Measurements from ENCODE around the gene MMP12.

The MMP12 gene

GRCh38 chr11:102850973-102851745, 23.6 kb downstream of the MMP12 start:
- DNase-seq (ENCODE audit: low read depth in 2 of 2), result no peak

- DNase-seq (ENCODE audit: low read depth in 2 of 2), result no peak
Observed at GRCh38 chr11:102849311-102849710, 25.5 kb downstream of the MMP12 start.

- DNase-seq (ENCODE audit: low read depth in 2 of 2), result no peak
Observed at GRCh38 chr11:102846292-102846691, 28.5 kb downstream of the MMP12 start.

- no peak for DNase-seq (ENCODE audit: low read depth in 2 of 2)
Observed at GRCh38 chr11:102843489-102843888, 31.3 kb downstream of the MMP12 start, which contains the start of gene MMP3. Gene MMP3, minus strand, starts transcription at chr11:102843609. Its CDS starts 63 bp downstream, at chr11:102843546.

GRCh38 chr11:102842930-102843329, 31.9 kb downstream of the MMP12 start:
- no peak for DNase-seq (ENCODE audit: low read depth in 2 of 2)

- no peak for DNase-seq (ENCODE audit: low read depth in 2 of 2)
Observed at GRCh38 chr11:102840018-102840417, 34.8 kb downstream of the MMP12 start.

- no peak for DNase-seq (ENCODE audit: low read depth in 2 of 2)
Observed at GRCh38 chr11:102837646-102838045, 37.1 kb downstream of the MMP12 start.

GRCh38 chr11:102837156-102837555, 37.6 kb downstream of the MMP12 start:
- DNase-seq (ENCODE audit: low read depth in 2 of 2), result no peak

- DNase-seq (ENCODE audit: low read depth in 2 of 2), result no peak
Observed at GRCh38 chr11:102836290-102836875, 38.4 kb downstream of the MMP12 start.

GRCh38 chr11:102833731-102834130, 41.1 kb downstream of the MMP12 start:
- no peak for DNase-seq (ENCODE audit: low read depth in 2 of 2)

- no peak for DNase-seq (ENCODE audit: low read depth in 2 of 2)
Observed at GRCh38 chr11:102832612-102833011, 42.2 kb downstream of the MMP12 start.

- no peak for DNase-seq (ENCODE audit: low read depth in 2 of 2)
Observed at GRCh38 chr11:102831489-102832440, 43.0 kb downstream of the MMP12 start.

- DNase-seq (ENCODE audit: low read depth in 2 of 2), result no peak
Observed at GRCh38 chr11:102831128-102831488, 43.7 kb downstream of the MMP12 start.

GRCh38 chr11:102830001-102830727, 44.6 kb downstream of the MMP12 start:
- no peak for DNase-seq (ENCODE audit: low read depth in 2 of 2)

GRCh38 chr11:102829316-102830000, 45.3 kb downstream of the MMP12 start:
- DNase-seq (ENCODE audit: low read depth in 2 of 2), result no peak

- DNase-seq (ENCODE audit: low read depth in 2 of 2), result no peak
Observed at GRCh38 chr11:102824556-102824955, 50.2 kb downstream of the MMP12 start.

GRCh38 chr11:102819491-102819890, 55.3 kb downstream of the MMP12 start:
- no peak for DNase-seq (ENCODE audit: low read depth in 2 of 2)

GRCh38 chr11:102813484-102813883, 61.3 kb downstream of the MMP12 start:
- DNase-seq (ENCODE audit: low read depth in 2 of 2), result no peak

All from stimulated activated CD8-positive, alpha-beta memory T cell treated with anti-CD3 and anti-CD28 coated beads, Interleukin-2, amount 100 ng/mL, for 1 hour (primary cell).